ENCODE results near the gene GAGE12E. TPM values are rescaled to one million over a fixed set of nuclear protein-coding genes. Genes with fewer than 3 reads are reported as not detected.
"Not testable (repeated sequence)": the region's sequence is repeated elsewhere in the genome, so short reads cannot be mapped to it uniquely, and the experiment has no call there.

Gene GAGE12E
- total and polyA plus RNA-seq, 7 donors: not detected

DNA sequence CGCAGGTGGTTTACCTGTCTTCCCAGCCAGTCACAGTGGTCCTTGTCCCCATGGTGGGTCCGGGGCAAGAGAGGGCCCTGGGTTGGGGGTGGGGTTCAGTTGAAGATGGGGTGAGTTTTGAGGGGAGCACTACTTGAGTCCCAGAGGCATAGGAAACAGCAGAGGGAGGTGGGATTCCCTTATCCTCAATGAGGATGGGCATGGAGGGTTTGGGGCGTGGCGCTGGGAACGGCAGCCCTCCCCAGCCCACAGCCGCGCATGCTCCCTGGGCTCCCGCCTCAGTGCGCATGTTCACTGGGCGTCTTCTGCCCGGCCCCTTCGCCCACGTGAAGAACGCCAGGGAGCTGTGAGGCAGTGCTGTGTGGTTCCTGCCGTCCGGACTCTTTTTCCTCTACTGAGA lies 47.6 kb downstream of the GAGE12E start, which contains the start of gene GAGE1:
Gene GAGE1, plus strand, starts transcription at position 301 of the 400 bp plus-strand sequence. CDS start 1,155 bp downstream, outside the sequence.
- no CpG with 5 or more reads among the region's 16 CpGs for WGBS, 3 donors
- H3K4me3 ChIP-seq; intact Hi-C loops (cut with DNase I); H3K9me3 ChIP-seq; H3K27me3 ChIP-seq (ENCODE audit: insufficient read depth in 3 of 3, low read length in 2 of 3); ATAC-seq; H3K36me3 ChIP-seq (ENCODE audit: insufficient read depth in 1 of 2, low read depth in 1 of 2); H3K4me1 ChIP-seq; DNase-seq; H3K27ac ChIP-seq: not testable (repeated sequence)

Other genes starting within 250 kb of the GAGE12E start
- gene GAGE10, start 247.6 kb upstream of the GAGE12E start, total RNA-seq: not detected
- gene GAGE10, start 247.6 kb upstream of the GAGE12E start, polyA plus RNA-seq: not detected
- not detected for gene GAGE12J, start 229.3 kb upstream of the GAGE12E start, total RNA-seq
- gene GAGE12J, start 229.3 kb upstream of the GAGE12E start, polyA plus RNA-seq: not detected
- not detected for gene GAGE13, start 219.7 kb upstream of the GAGE12E start, total RNA-seq
- gene GAGE13, start 219.7 kb upstream of the GAGE12E start, polyA plus RNA-seq: not detected
- not detected for gene GAGE12C, start 19.1 kb upstream of the GAGE12E start, total RNA-seq
- gene GAGE12C, start 19.1 kb upstream of the GAGE12E start, polyA plus RNA-seq: not detected
- not detected for gene GAGE12D, start 9.6 kb upstream of the GAGE12E start, total RNA-seq
- gene GAGE12D, start 9.6 kb upstream of the GAGE12E start, polyA plus RNA-seq: not detected
- gene GAGE12F, start 9.6 kb downstream of the GAGE12E start, total RNA-seq: not detected
- not detected for gene GAGE12F, start 9.6 kb downstream of the GAGE12E start, polyA plus RNA-seq
- not detected for gene GAGE12G, start 19.1 kb downstream of the GAGE12E start, total RNA-seq
- gene GAGE12G, start 19.1 kb downstream of the GAGE12E start, polyA plus RNA-seq: not detected
- not detected for gene GAGE12H, start 28.7 kb downstream of the GAGE12E start, total RNA-seq
- gene GAGE12H, start 28.7 kb downstream of the GAGE12E start, polyA plus RNA-seq: not detected
- not detected for gene GAGE2A, start 38.2 kb downstream of the GAGE12E start, total RNA-seq
- gene GAGE2A, start 38.2 kb downstream of the GAGE12E start, polyA plus RNA-seq: not detected
- gene GAGE1, start 47.7 kb downstream of the GAGE12E start, total RNA-seq: not detected
- gene GAGE1, start 47.7 kb downstream of the GAGE12E start, polyA plus RNA-seq: not detected
- not detected for gene PAGE1, start 144.7 kb downstream of the GAGE12E start, total RNA-seq
- not detected for gene PAGE1, start 144.7 kb downstream of the GAGE12E start, polyA plus RNA-seq

Measured in psoas muscle (tissue), 8 donors.